Neural cell (in vitro differentiated cells): Measurements from ENCODE around the gene AFAP1L1. TPM values are rescaled to one million over a fixed set of nuclear protein-coding genes. Genes with fewer than 3 reads are reported as not detected.

Experiments used
- H2AFZ ChIP-seq: fragments of 200-600, 300-800 bp; sonication (generic), shearing (Covaris generic); 2 replicates; pipeline ENCODE4 v1.6.0; 2014; ENCODE audit warnings: low read depth, mild to moderate bottlenecking, antibody characterized with exemption, low read length, moderate library complexity
- H3F3A ChIP-seq: fragments of 200-600 bp; shearing (Covaris generic); 2 replicates; pipeline ENCODE4 v1.6.1; 2016; ENCODE audit warnings: mild to moderate bottlenecking, moderate library complexity, mixed read lengths, antibody characterized with exemption, low read length; ENCODE audit not compliant: insufficient read depth, poor library complexity, severe bottlenecking
- H3K27ac ChIP-seq: fragments of 200-600, 300-800 bp; sonication (generic), shearing (Covaris generic); 2 replicates; pipeline ENCODE4 v1.5.1; 2014; ENCODE audit warnings: mild to moderate bottlenecking, low read length, moderate library complexity
- H3K27me3 ChIP-seq: fragments of 300-800, 200-600 bp; sonication (generic), shearing (Covaris generic); 2 replicates; pipeline ENCODE4 v1.6.0; 2014; ENCODE audit warnings: mild to moderate bottlenecking, low read depth, low read length, moderate library complexity; ENCODE audit not compliant: insufficient read depth
- H3K36me3 ChIP-seq: fragments of 300-800, 200-600 bp; sonication (generic), shearing (Covaris generic); 2 replicates; pipeline ENCODE4 v1.5.1; 2014; ENCODE audit warnings: mild to moderate bottlenecking, antibody characterized with exemption, low read length, moderate library complexity; ENCODE audit not compliant: insufficient read depth
- H3K4me2 ChIP-seq: fragments of 300-800, 200-600 bp; sonication (generic), shearing (Covaris generic); 2 replicates; pipeline ENCODE4 v1.6.0; 2014; ENCODE audit warnings: mild to moderate bottlenecking, low read length
- H3K4me3 ChIP-seq: fragments of 300-800, 200-600 bp; sonication (generic), shearing (Covaris generic); 2 replicates; pipeline ENCODE4 v1.5.1; 2014; ENCODE audit warnings: mild to moderate bottlenecking, low read length, moderate library complexity
- H3K79me2 ChIP-seq: fragments of 200-600 bp; shearing (Covaris generic); replicated peaks from 2 replicates; pipeline ENCODE4 v1.6.0; 2014; ENCODE audit warnings: mild to moderate bottlenecking, low read length, moderate library complexity; ENCODE audit not compliant: insufficient read depth
- H3K9ac ChIP-seq: fragments of 300-800, 200-600 bp; sonication (generic), shearing (Covaris generic); 2 replicates; pipeline ENCODE4 v1.6.1; 2016; ENCODE audit warnings: mild to moderate bottlenecking, low read length, mixed read lengths
- H3K9me2 ChIP-seq: fragments of 200-600 bp; shearing (Covaris generic); 2 replicates; pipeline ENCODE4 v1.6.1; 2016; ENCODE audit warnings: mild to moderate bottlenecking, low read length, mixed read lengths; ENCODE audit not compliant: insufficient read depth
- H3K9me3 ChIP-seq: fragments of 200-600, 300-800 bp; sonication (generic), shearing (Covaris generic); 2 replicates; pipeline ENCODE4 v1.6.1; 2016; ENCODE audit warnings: mild to moderate bottlenecking, mixed run types, low read length, moderate library complexity, mixed read lengths
- H4K20me1 ChIP-seq: fragments of 200-600 bp; shearing (Covaris generic); 2 replicates; pipeline ENCODE4 v1.6.1; 2016; ENCODE audit warnings: mild to moderate bottlenecking, mixed run types; ENCODE audit not compliant: insufficient read depth
- EP300 ChIP-seq: fragments of 450-650 bp; conservative IDR thresholded peaks from 2 replicates; pipeline ENCODE4 v1.6.1; 2014; ENCODE audit warnings: antibody characterized with exemption, mild to moderate bottlenecking, moderate library complexity; ENCODE audit not compliant: poor library complexity, severe bottlenecking
- EZH2 ChIP-seq: fragments of 200-600, 300-800 bp; shearing (Covaris generic), sonication (generic); IDR thresholded peaks from 2 replicates; pipeline ENCODE4 v1.6.1; 2014; ENCODE audit warnings: antibody characterized with exemption, low read length, borderline replicate concordance, mild to moderate bottlenecking; ENCODE audit not compliant: insufficient read depth, poor library complexity, severe bottlenecking
- MXI1 ChIP-seq: fragments of 450-650 bp; conservative IDR thresholded peaks from 2 replicates; pipeline ENCODE4 v1.6.1; 2014; ENCODE audit warnings: antibody characterized with exemption, mild to moderate bottlenecking; ENCODE audit not compliant: poor library complexity, severe bottlenecking
- POLR2AphosphoS5 ChIP-seq: IDR thresholded peaks from 2 replicates; pipeline ENCODE4 v1.6.1; 2012
- RAD21 ChIP-seq: fragments of 450-650 bp; conservative IDR thresholded peaks from 2 replicates; pipeline ENCODE4 v1.6.1; 2014; ENCODE audit warnings: antibody characterized with exemption, mild to moderate bottlenecking, moderate library complexity
- SMC3 ChIP-seq: fragments of 450-650 bp; conservative IDR thresholded peaks from 2 replicates; pipeline ENCODE4 v1.6.1; 2014; ENCODE audit warnings: antibody characterized with exemption, mild to moderate bottlenecking, moderate library complexity; ENCODE audit not compliant: poor library complexity
- TAF1 ChIP-seq: IDR thresholded peaks from 2 replicates; pipeline ENCODE4 v1.6.1; 2012; ENCODE audit warnings: low read depth
- polyA plus RNA-seq: library from polyadenylated mRNA; depleted of rRNA; stranded (reverse); fragments of >200 nt; gene quantifications from 2 replicates; pipeline ENCODE4 v1.2.3, GENCODE V29; 2014
- TF ChIP-seq, protein P1 (sequence below): fragments of 450-650 bp; IDR thresholded peaks from 2 replicates; pipeline ENCODE4 v1.5.1; 2014; ENCODE audit warnings: antibody characterized with exemption, mild to moderate bottlenecking, moderate library complexity; ENCODE audit not compliant: poor library complexity, severe bottlenecking
- TF ChIP-seq, protein P2 (sequence below): IDR thresholded peaks from 2 replicates; pipeline ENCODE4 v1.6.1; 2012; ENCODE audit warnings: borderline replicate concordance

The AFAP1L1 gene
- polyA plus RNA-seq, 1 donor from 2014 or later = not detected

DNA sequence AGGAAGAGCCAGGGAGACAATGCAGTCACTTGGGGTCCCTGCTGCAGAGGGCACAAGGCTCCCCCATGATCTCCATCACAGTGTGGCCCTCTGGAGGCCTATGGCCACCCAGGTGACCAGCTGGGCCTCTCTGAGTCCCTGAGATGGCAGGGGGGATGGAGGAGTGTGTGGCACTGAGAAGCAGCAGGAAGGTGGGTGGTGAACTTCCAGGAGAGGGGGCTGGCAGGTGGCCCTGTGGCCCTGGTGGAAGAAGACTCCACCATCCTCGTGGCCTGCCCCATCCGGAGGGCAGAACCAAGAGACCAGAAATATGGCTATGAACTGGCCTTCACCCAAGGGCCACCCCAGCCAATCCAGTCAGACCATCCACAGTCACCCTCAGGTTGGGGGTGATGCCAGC lies 31.7 kb upstream of the AFAP1L1 start:
- Histone ChIP-seq H3F3A (no peaks in the 10 kb centered on the region), H3K9ac (no peak overlapping the region), H3K79me2 (no peaks in the 10 kb centered on the region), H3K9me3 (no peaks in the 10 kb centered on the region), H2AFZ (no peak overlapping the region), H3K27ac (no peak overlapping the region), H3K9me2 (no peaks in the 10 kb centered on the region), H4K20me1 (no peaks in the 10 kb centered on the region), H3K4me3 (no peak overlapping the region), H3K36me3 (no peaks in the 10 kb centered on the region), H3K27me3 (no peaks in the 10 kb centered on the region), H3K4me2 (no peak overlapping the region)
- no peak for TF ChIP-seq EP300
- no peak for TF ChIP-seq RAD21
- no peak for TF ChIP-seq TAF1
- TF ChIP-seq SMC3 = no peak
- TF ChIP-seq, protein P1, sequence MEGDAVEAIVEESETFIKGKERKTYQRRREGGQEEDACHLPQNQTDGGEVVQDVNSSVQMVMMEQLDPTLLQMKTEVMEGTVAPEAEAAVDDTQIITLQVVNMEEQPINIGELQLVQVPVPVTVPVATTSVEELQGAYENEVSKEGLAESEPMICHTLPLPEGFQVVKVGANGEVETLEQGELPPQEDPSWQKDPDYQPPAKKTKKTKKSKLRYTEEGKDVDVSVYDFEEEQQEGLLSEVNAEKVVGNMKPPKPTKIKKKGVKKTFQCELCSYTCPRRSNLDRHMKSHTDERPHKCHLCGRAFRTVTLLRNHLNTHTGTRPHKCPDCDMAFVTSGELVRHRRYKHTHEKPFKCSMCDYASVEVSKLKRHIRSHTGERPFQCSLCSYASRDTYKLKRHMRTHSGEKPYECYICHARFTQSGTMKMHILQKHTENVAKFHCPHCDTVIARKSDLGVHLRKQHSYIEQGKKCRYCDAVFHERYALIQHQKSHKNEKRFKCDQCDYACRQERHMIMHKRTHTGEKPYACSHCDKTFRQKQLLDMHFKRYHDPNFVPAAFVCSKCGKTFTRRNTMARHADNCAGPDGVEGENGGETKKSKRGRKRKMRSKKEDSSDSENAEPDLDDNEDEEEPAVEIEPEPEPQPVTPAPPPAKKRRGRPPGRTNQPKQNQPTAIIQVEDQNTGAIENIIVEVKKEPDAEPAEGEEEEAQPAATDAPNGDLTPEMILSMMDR = no peak
- TF ChIP-seq, protein P2, sequence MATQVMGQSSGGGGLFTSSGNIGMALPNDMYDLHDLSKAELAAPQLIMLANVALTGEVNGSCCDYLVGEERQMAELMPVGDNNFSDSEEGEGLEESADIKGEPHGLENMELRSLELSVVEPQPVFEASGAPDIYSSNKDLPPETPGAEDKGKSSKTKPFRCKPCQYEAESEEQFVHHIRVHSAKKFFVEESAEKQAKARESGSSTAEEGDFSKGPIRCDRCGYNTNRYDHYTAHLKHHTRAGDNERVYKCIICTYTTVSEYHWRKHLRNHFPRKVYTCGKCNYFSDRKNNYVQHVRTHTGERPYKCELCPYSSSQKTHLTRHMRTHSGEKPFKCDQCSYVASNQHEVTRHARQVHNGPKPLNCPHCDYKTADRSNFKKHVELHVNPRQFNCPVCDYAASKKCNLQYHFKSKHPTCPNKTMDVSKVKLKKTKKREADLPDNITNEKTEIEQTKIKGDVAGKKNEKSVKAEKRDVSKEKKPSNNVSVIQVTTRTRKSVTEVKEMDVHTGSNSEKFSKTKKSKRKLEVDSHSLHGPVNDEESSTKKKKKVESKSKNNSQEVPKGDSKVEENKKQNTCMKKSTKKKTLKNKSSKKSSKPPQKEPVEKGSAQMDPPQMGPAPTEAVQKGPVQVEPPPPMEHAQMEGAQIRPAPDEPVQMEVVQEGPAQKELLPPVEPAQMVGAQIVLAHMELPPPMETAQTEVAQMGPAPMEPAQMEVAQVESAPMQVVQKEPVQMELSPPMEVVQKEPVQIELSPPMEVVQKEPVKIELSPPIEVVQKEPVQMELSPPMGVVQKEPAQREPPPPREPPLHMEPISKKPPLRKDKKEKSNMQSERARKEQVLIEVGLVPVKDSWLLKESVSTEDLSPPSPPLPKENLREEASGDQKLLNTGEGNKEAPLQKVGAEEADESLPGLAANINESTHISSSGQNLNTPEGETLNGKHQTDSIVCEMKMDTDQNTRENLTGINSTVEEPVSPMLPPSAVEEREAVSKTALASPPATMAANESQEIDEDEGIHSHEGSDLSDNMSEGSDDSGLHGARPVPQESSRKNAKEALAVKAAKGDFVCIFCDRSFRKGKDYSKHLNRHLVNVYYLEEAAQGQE = no peak
- TF ChIP-seq MXI1 = no peak
- TF ChIP-seq POLR2AphosphoS5 = no peak
- no peak for TF ChIP-seq EZH2

DNA sequence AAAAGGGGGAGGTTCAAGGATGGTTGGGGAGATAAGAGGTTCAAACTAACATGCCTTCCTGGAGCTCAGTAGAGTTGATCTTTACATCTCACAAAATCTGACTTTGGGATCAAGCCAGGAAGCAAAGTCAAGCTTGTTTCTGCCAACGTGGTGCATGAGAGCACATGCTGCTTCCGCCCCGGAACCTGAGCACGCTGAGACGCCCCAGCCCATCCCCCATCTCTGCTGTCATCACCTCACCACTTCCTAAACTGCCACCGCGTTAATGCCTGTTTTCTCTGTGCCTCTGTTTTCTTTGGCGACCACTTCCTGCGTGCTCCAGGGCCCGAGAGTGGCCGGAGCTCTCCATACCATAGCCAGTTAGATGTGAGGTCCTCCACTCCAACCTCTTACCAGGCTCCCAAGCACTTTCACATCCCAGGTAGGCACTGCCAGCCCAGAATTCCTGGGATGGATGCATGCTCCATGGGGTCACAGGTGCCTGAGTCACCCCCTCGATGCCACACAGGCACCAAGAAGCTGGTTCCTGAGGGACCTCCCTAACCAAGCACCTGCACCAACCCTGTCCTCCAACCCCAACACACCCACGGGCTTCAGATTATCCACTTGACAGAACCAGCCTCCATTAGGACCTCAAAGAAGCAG lies 31.2 kb upstream of the AFAP1L1 start:
- Histone ChIP-seq H3K27ac (no peak overlapping the region), H3K9me2 (no peaks in the 10 kb centered on the region), H3K36me3 (no peaks in the 10 kb centered on the region), H3K9ac (no peak overlapping the region), H3K79me2 (no peaks in the 10 kb centered on the region), H3K9me3 (no peaks in the 10 kb centered on the region), H3K4me2 (no peak overlapping the region), H3K27me3 (no peaks in the 10 kb centered on the region), H2AFZ (no peak overlapping the region), H4K20me1 (no peaks in the 10 kb centered on the region), H3K4me3 (no peak overlapping the region), H3F3A (no peaks in the 10 kb centered on the region)
- TF ChIP-seq MXI1 (no peak), SMC3 (no peak), RAD21 (no peak), EZH2 (no peak), EP300 (no peak), POLR2AphosphoS5 (no peak), TAF1 (no peak)
- TF ChIP-seq, protein P2 = no peak
- TF ChIP-seq, protein P1 = no peak
